ENCODE measurements around the gene HNRNPL. TPM values are rescaled to one million over a fixed set of nuclear protein-coding genes. Genes with fewer than 3 reads are reported as not detected.
A peak's percentile ranks its signal among the peaks of the same experiment; 100 is the strongest.

HNRNPL gene
- total and polyA plus RNA-seq, 9 of the 15 experiments (the other 6 are each of a cell fraction or from before 2014, with no cell fraction given) = 39.5 to 610 (median 299) TPM

- TF ChIP-seq MNT (conservative IDR thresholded peaks at IDR 0.05) = peak; percentile 98 to 99
- TF ChIP-seq ZBTB26 (CRISPR knock-in tag; IDR thresholded peaks at IDR 0.05) = no peak
- no peak for TF ChIP-seq HEY1 (CRISPR knock-in tag; IDR thresholded peaks at IDR 0.05; ENCODE audit: borderline replicate concordance)
- TF ChIP-seq TOE1 (IDR thresholded peaks at IDR 0.05; ENCODE audit: borderline replicate concordance) = no peak
- TF ChIP-seq TOE1 (CRISPR knock-in tag; IDR thresholded peaks at IDR 0.05; ENCODE audit: borderline replicate concordance, low read depth) = peak; percentile 54; the same call in 1 of the 2 replicates
- TF ChIP-seq BACH1 (tag; IDR thresholded peaks at IDR 0.05) = no peak
- no peak for TF ChIP-seq CBX5 (IDR thresholded peaks at IDR 0.05; ENCODE audit: borderline replicate concordance, low read depth)
- TF ChIP-seq MEIS2 (IDR thresholded peaks at IDR 0.05; ENCODE audit: partially characterized antibody) = peak; percentile 31
- no peak for TF ChIP-seq POLR2AphosphoS2 (IDR thresholded peaks at IDR 0.05; ENCODE audit: low read length)
- TF ChIP-seq POLR2G (IDR thresholded peaks at IDR 0.05; ENCODE audit: low read depth, low read length) = peak; percentile 77
- TF ChIP-seq HINFP (tag; conservative IDR thresholded peaks at IDR 0.05; ENCODE audit: low read depth) = no peak
- TF ChIP-seq HLTF (IDR thresholded peaks at IDR 0.05) = no peak
- no peak for TF ChIP-seq KHSRP (IDR thresholded peaks at IDR 0.05)
- TF ChIP-seq ZNF384 (IDR thresholded peaks at IDR 0.05; ENCODE audit: low read depth, low read length) = no peak
- TF ChIP-seq SMARCA5 (IDR thresholded peaks at IDR 0.05) = no peak
- TF ChIP-seq RBM39 (optimal IDR thresholded peaks at IDR 0.05; ENCODE audit: low read depth, low read length) = no peak
- TF ChIP-seq TSC22D4 (tag; IDR thresholded peaks at IDR 0.05) = no peak
- peak; percentile 60 for TF ChIP-seq HCFC1 (IDR thresholded peaks at IDR 0.05; ENCODE audit: low read depth, low read length)
- TF ChIP-seq TRIM28 (IDR thresholded peaks at IDR 0.05) = peak; percentile 65; the same call in 1 of the 2 replicates
- peak; percentile 31; the same call in 1 of the 2 replicates for TF ChIP-seq ZNF263 (CRISPR knock-in tag; IDR thresholded peaks at IDR 0.05; ENCODE audit: borderline replicate concordance)
- TF ChIP-seq SRSF9 (IDR thresholded peaks at IDR 0.05; ENCODE audit: borderline replicate concordance, low read depth, low read length) = no peak
- TF ChIP-seq, protein P1, sequence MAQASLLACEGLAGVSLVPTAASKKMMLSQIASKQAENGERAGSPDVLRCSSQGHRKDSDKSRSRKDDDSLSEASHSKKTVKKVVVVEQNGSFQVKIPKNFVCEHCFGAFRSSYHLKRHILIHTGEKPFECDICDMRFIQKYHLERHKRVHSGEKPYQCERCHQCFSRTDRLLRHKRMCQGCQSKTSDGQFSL (CRISPR knock-in tag; IDR thresholded peaks at IDR 0.05) = no peak; the same call in 1 of the 2 replicates
- TF ChIP-seq, protein P1 (tag; IDR thresholded peaks at IDR 0.05) = no peak
- no peak for TF ChIP-seq RBM15 (IDR thresholded peaks at IDR 0.05; ENCODE audit: insufficient read depth, low read length)
Observed at GRCh38 chr19:38851622-38852230, 1.9 kb upstream of the HNRNPL start (continued).
